ENCODE results near the gene ATXN7L1. TPM values are rescaled to one million over a fixed set of nuclear protein-coding genes. Genes with fewer than 3 reads are reported as not detected.

ATXN7L1 gene
- polyA plus RNA-seq, 1 of the 3 experiments (the other 2 are of a cell fraction): 6.0 TPM

DNA sequence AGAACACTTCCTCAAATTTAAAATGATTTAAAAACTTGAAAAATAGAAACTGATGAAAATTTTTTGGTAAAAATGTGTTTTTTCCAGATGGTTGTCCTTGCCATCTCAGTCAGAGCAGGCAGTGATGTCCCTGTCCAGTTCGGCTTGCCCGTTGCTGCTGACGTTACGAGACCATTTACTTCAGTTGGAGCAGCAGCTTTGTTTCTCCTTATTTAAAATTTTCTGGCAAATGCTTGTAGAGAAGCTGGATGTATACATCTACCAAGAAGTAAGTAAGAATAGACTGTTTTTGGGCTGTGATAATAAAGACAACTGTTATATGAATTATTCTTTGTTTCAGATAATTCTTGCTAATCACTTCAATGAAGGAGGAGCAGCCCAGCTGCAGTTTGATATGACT lies 311.2 kb downstream of the ATXN7L1 start:
- Histone ChIP-seq H2AFZ (ENCODE audit: low read depth) (no peak overlapping the region), H3K9ac (no peak overlapping the region), H3K4me3 (ENCODE audit: low read depth in 2 of 2, low read length in 1 of 2) (no peak overlapping the region), H3K4me2 (no peak overlapping the region), H4K20me1 (ENCODE audit: insufficient read depth) (no peaks in the 10 kb centered on the region), H3K27ac (ENCODE audit: low read depth in 2 of 2, low read length in 1 of 2) (no peak overlapping the region), H3K27me3 (ENCODE audit: insufficient read depth) (no peaks in the 10 kb centered on the region), H3K4me1 (ENCODE audit: control insufficient read depth in 1 of 2, insufficient read depth in 2 of 2, low read depth in 1 of 2, low read length in 1 of 2) (no peaks in the 10 kb centered on the region), H3K9me2 (no peaks in the 10 kb centered on the region), H3K79me2 (ENCODE audit: insufficient read depth) (no peaks in the 10 kb centered on the region), H3F3A (replicated peaks; ENCODE audit: insufficient read depth) (no peaks in the 10 kb centered on the region), H3K36me3 (replicated peaks in 1 of 2; ENCODE audit: control insufficient read depth in 1 of 2, insufficient read depth in 2 of 2, low read length in 1 of 2) (peaks cover 55 to 77% of the 10 kb centered on the region in 2 experiments), H3K9me3 (no peaks in the 10 kb centered on the region)
- POLR2A ChIA-PET: no interaction called here
- no peak for DNase-seq
- no peak for TF ChIP-seq NRF1 (IDR thresholded peaks at IDR 0.05; ENCODE audit: low read depth, low read length)
- no peak for TF ChIP-seq MEF2A (IDR thresholded peaks at IDR 0.05; ENCODE audit: borderline replicate concordance, low read depth)
- TF ChIP-seq SMC3 (IDR thresholded peaks at IDR 0.05; ENCODE audit: low read depth, low read length): no peak
- TF ChIP-seq, protein P1, sequence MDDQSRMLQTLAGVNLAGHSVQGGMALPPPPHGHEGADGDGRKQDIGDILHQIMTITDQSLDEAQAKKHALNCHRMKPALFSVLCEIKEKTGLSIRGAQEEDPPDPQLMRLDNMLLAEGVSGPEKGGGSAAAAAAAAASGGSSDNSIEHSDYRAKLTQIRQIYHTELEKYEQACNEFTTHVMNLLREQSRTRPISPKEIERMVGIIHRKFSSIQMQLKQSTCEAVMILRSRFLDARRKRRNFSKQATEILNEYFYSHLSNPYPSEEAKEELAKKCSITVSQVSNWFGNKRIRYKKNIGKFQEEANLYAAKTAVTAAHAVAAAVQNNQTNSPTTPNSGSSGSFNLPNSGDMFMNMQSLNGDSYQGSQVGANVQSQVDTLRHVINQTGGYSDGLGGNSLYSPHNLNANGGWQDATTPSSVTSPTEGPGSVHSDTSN (IDR thresholded peaks at IDR 0.05): no peak
- no peak for TF ChIP-seq TAF1 (IDR thresholded peaks at IDR 0.05; ENCODE audit: borderline replicate concordance, low read depth, low read length)
- TF ChIP-seq EP300 (IDR thresholded peaks at IDR 0.05; ENCODE audit: borderline replicate concordance in 1 of 2, low read depth in 1 of 2, low read length in 1 of 2): no peak
- TF ChIP-seq, protein P2, sequence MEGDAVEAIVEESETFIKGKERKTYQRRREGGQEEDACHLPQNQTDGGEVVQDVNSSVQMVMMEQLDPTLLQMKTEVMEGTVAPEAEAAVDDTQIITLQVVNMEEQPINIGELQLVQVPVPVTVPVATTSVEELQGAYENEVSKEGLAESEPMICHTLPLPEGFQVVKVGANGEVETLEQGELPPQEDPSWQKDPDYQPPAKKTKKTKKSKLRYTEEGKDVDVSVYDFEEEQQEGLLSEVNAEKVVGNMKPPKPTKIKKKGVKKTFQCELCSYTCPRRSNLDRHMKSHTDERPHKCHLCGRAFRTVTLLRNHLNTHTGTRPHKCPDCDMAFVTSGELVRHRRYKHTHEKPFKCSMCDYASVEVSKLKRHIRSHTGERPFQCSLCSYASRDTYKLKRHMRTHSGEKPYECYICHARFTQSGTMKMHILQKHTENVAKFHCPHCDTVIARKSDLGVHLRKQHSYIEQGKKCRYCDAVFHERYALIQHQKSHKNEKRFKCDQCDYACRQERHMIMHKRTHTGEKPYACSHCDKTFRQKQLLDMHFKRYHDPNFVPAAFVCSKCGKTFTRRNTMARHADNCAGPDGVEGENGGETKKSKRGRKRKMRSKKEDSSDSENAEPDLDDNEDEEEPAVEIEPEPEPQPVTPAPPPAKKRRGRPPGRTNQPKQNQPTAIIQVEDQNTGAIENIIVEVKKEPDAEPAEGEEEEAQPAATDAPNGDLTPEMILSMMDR (IDR thresholded peaks at IDR 0.05): no peak
- no peak for TF ChIP-seq TCF12 (IDR thresholded peaks at IDR 0.05)
- TF ChIP-seq SIN3A (IDR thresholded peaks at IDR 0.05; ENCODE audit: borderline replicate concordance, low read depth, low read length): no peak
- TF ChIP-seq, protein P3, sequence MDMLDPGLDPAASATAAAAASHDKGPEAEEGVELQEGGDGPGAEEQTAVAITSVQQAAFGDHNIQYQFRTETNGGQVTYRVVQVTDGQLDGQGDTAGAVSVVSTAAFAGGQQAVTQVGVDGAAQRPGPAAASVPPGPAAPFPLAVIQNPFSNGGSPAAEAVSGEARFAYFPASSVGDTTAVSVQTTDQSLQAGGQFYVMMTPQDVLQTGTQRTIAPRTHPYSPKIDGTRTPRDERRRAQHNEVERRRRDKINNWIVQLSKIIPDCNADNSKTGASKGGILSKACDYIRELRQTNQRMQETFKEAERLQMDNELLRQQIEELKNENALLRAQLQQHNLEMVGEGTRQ (IDR thresholded peaks at IDR 0.05; ENCODE audit: borderline replicate concordance, low read depth, low read length): no peak
- no peak for TF ChIP-seq YY1 (IDR thresholded peaks at IDR 0.05; ENCODE audit: low read depth)
- no peak for TF ChIP-seq GATA2 (CRISPR knock-in tag; IDR thresholded peaks at IDR 0.05)
- no peak for TF ChIP-seq CHD2 (IDR thresholded peaks at IDR 0.05; ENCODE audit: low read length, partially characterized antibody)
- TF ChIP-seq, protein P4, sequence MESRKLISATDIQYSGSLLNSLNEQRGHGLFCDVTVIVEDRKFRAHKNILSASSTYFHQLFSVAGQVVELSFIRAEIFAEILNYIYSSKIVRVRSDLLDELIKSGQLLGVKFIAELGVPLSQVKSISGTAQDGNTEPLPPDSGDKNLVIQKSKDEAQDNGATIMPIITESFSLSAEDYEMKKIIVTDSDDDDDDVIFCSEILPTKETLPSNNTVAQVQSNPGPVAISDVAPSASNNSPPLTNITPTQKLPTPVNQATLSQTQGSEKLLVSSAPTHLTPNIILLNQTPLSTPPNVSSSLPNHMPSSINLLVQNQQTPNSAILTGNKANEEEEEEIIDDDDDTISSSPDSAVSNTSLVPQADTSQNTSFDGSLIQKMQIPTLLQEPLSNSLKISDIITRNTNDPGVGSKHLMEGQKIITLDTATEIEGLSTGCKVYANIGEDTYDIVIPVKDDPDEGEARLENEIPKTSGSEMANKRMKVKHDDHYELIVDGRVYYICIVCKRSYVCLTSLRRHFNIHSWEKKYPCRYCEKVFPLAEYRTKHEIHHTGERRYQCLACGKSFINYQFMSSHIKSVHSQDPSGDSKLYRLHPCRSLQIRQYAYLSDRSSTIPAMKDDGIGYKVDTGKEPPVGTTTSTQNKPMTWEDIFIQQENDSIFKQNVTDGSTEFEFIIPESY (IDR thresholded peaks at IDR 0.05; ENCODE audit: borderline replicate concordance, low read depth): no peak
- no peak for TF ChIP-seq ELF1 (IDR thresholded peaks at IDR 0.05)
- WGBS (ENCODE audit: low lambda C conversion rate): 92% methylated on average over 4 of the region's 4 CpGs
- CTCF ChIA-PET: interaction anchor here (0.8 to 2.4 kb wide), 5 partner anchors 9 to 400 kb away, joined by 3 to 9 read pairs (median 4); partner anchors contain the start of gene RINT1

Measured in SK-N-SH (cell line).